Mammary epithelial cell (primary cell): ENCODE results near the gene SPOCK2.

ENCODE experiments used
- CTCF ChIP-seq, 2 donors: IDR thresholded peaks in 1 of 2; conservative IDR thresholded peaks in 1 of 2; 2 replicates each; pipeline ENCODE4 v1.5.1; 2011 to 2012; ENCODE audit warnings: inconsistent platforms in 2 of 2, low read length in 2 of 2, mild to moderate bottlenecking in 2 of 2, control low read depth in 1 of 2, low read depth in 1 of 2; ENCODE audit not compliant: insufficient read depth in 1 of 2; ENCODE audit errors: extremely low read depth in 1 of 2
- EZH2 ChIP-seq: IDR thresholded peaks from 2 replicates; pipeline ENCODE4 v1.6.1; 2012; ENCODE audit warnings: low read length, inconsistent platforms, borderline replicate concordance

DNA sequence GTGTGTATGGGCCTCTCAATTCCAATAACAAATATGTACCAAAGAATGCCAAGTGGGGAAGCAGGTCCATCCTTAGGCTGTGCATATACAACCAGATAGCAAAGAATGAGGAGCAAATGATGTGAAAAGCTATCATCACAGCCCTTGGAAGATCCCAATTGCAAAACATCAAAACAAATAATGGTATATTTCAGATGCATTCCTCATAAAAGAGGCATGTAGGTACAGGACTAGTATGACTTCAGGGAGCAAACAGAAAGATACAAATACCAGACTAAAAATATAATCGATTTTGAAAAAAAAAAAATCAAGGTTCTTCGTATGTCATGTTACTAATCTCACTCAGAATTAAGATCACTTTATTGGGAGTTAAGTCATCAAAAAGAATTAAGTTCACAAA, 18.5 kb upstream of the SPOCK2 start:
- TF ChIP-seq CTCF (conservative IDR thresholded peaks at IDR 0.05 in 1 of 2, IDR thresholded peaks at IDR 0.05 in 1 of 2; ENCODE audit: extremely low read depth in 1 of 2, insufficient read depth in 1 of 2, low read depth in 1 of 2, low read length in 2 of 2), result no peak
- no peak for TF ChIP-seq EZH2
